G401 (cell line): ENCODE measurements around the gene IL37. TPM values are rescaled to one million over a fixed set of nuclear protein-coding genes. Genes with fewer than 3 reads are reported as not detected.

ENCODE experiments used
- DNase-seq: peaks from one replicate; pipeline ENCODE4 v3.0.0-alpha.2; 2015; ENCODE audit warnings: low spot score
- in situ Hi-C: cut with HindIII; loops from 2 replicates; pipeline ENCODE4 v1.10.0; 2016; ENCODE audit warnings: low sequenced_read_pairs, mixed read lengths
- total RNA-seq: library from RNA; depleted of rRNA; stranded (reverse); fragments of >200 nt; shearing (Covaris generic); gene quantifications from 2 replicates; pipeline ENCODE4 v1.2.3, GENCODE V29; 2014; rRNA removed

The IL37 gene
- total RNA-seq, 1 experiment from 2014 or later: not detected

DNA sequence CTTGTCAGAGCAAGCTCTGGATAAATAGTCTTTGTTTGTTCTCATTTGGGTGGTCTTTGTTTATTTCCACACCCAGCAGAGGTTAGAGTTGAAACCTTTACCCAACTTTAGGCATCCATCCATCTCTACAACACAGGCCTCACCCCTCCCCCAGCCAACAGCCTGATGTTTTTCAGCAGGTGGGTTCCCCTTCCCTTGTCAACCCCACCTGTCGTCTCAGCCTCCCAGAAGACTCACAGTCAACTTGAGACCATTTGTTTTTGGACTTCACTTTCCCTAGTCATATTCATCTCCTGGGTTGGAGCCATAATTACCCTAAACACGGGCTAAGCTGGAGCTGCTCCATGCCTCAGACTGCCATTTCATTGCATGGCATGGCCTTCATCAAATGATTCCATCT lies 35.1 kb downstream of the IL37 start:
- in situ Hi-C loops: no loop called here
- no peak for DNase-seq

DNA sequence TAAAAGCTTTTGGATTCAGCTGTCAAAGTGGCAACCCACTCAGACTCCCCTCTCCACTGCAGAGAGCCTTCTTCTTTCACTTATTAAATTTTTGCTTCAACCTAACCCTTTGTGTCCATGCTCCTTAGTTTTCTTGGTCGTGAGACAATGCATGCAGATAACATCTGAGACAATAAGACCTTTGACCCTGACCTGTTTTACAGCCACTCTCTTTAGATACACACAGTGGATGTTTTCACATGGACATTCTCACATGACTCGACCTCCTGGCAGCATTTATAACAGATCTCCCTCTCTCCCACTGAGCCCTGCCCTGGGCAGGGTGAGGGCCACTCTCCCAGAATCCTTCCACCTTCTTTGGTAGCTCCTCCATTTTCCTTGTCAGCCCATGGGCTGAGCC lies 36.4 kb downstream of the IL37 start:
- in situ Hi-C loops: no loop called here
- DNase-seq: no peak

DNA sequence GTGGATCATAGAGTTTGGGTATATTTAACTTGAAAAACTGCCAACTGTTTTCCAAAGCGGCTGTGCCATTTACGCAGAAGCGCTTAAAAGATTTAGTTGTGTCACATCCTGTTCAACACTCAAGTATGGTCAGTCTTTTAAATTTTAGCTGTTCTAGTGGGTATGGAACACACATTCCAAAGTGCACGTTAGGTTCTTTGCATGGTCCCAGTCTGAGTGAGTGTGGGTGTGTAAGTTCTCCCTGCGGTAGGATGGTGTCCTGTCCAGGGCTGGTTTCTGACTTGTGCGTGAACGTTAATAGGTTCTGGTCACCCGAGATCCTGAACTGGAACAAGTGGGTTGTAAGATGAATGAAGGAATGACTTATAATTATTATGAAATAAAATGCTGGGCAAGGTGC lies 38.5 kb downstream of the IL37 start:
- in situ Hi-C loops: no loop called here
- DNase-seq: no peak

DNA sequence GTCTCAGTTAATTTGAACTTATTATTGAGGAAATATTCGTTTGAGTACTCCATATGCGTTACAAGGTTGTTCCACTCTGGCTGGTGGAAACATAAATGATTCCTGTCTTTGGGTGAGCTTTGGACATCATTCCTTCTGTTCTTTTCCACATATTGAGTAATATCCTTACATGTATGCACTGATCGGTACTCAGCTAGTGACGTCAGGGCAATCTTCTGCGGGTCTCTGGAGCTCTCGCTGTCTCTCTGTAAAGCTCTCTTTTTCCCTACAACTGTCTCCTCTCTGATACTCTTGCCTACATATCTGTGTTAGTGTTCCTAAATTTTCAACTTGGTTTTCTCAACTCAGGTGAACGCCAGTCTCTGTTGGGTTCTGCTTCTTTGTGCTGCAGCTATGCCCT lies 43.4 kb downstream of the IL37 start:
- in situ Hi-C loops: no loop called here

DNA sequence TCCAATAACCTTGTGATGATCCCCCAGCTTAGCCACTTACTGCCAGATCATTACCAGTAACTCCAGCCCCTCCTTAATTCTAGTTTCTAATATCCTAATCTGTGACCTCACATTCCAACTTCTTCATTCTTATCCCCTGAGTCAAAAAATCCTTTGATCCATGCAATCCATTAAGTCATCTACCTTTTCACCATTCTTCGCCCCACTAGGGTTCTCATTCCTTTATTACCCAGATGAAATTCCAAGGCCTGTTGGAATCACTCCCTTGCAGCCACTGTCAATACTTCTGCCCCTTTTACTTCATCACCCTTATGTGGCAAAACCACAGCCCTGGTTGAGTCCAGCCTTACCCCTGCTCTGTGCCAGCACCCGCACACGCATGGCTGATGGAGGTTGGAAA lies 46.5 kb downstream of the IL37 start:
- in situ Hi-C loops: no loop called here
- no peak for DNase-seq

More for the DNA sequence above, 43.4 kb downstream of the IL37 start:
- no peak for DNase-seq

DNA sequence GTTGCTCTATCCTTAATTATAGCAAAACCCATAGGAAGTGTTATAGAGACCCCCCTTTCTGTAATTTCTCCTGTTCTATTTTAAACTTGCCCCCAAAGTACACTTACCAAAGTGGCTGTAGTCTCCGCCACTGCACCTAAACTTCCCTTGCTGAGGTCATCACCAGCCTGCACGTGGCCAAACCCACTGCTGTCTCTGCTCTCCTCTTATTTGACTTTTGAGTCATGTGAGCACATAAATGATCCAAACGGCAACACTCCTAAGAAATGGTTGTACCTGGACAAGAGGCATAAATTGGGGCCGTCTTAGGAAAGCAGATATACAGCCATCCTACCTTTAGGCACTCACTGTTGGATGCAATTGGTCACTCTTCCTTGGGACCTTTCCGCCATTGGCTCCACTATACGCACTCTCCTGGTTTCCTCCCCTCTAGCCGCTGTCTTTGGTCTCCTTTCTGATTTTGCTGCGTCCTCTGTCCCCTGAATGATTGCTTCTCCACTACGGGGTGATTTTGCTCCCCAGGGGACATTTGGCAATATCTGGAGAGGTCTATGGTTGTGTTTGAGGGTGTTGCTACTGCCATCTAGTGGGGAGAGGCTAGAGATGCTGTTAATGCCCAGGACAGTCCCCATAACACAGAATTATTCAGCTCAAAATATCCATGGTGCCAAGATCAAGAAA lies 47.6 kb downstream of the IL37 start:
- DNase-seq: peak; percentile 83
- in situ Hi-C loops: no loop called here

DNA sequence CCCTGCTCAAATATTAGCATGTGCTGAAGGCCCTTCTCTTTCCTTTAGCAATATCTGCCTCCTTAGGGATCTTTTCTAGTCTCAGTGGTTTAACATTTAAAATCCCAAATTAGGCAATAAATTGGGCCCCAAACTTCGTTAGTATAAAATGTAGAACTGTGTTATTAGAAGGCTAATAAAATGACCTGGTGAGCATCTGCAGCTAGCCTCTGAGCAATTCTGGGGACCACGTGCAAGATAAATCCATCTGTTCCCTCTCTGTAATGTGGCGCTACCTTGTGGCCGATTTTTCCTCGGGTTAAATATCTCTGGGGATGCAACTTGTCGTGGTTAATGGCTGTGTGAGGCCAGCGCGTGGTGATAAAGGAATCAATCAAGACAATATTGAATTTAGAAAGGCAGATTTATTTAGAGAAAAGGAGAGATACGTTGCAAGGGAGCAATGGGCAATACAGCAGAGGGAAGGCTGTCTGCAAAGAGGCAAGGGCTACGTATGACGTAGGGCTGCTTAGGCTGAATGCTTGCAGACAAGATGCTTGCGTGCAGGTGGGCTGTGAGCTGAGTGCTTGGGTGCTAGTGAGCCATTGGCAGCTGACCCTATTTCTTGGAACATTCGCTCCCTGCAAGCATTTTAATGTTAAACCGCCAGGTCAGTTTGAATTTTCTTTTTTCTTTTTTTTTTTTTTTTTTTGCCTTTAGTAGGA lies 48.3 kb downstream of the IL37 start:
- DNase-seq: peak; percentile 36
- in situ Hi-C loops: no loop called here

DNA sequence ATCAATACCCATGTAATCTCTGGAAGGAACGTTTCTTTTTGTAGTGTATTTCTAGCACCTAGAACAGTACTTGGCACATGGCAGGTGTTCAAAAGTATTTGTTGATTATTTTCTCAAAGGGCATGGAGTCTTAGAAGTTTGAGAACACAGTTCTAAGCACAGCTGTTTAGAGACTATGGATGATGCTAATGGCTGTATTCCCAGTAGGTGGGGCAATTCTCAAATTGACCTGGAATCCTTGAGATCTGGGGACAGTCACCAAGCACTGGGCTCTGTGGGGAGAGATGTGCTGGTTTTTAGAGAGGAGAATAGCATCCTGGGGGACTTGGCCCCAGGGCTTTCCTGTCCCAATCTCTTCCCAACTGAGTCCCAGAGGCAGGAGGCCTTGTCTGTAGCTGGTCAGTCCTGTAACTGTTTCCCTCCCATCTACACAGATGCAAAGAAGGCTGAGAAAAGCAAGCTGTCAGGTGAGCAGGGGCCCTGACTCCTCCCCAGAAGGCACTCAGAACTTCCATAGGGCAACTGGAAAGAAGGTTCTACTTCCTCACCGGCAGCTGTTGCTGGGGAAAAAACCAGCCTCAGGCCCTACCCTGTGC lies 49.4 kb downstream of the IL37 start:
- in situ Hi-C loops: no loop called here
- DNase-seq: no peak

DNA sequence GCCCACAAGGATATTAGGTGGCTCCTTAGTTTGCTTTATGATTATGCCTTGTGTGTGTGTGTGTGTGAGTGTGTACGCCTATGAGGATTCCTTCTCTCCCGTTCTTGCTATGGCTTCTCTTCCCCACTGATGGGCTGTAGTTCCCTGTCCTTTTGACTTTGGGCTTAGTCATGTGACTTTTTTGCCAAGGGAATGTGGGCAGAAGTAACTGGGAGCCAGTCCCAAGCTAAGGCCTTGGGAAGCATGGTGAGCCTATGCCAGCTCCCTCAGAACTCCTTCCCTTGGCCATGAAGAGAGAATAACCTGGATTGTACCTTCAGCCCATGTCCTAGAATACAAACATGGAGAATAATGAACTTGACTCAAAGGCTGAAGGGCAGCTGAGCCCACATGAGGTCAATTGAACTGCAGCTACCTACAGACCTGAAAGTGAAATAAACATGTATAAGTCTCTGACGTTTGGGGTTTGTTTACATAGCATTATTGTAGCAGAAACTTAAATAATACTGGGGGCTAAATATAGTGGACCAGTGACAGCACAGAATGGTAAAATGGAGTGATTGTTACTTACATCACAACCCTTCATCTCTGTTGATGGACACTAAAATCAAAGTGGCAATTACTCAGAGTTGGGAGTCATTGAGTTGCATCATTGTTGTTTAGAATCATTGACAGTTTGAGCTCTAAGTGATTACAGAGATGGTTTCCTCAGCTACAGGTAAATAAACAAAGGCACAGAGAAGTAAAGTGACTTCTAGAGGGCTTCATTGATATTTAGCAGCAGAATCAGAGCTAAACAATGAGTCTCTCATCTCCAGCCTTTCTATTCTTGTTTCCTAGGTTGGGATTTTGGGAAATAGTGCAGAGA lies 51.6 kb downstream of the IL37 start:
- in situ Hi-C loops: no loop called here

DNA sequence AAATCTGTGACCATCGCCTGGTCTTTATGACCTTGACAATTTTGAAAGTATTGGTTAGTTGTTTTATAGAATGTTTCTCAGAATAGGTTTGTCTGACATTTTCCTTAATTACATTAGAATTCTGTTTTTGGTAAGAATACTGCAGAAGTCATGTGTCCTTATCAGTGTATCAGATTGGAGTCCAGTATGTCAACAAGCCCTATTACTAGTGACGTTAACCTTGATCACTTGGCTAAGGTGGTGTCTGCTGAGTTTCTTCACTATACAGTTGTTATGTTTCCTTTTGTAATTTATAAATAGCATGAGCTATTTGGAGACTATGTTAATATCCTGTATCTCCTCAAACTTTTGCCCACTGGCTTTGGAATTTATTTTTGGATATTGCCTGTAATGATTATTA lies 56.1 kb downstream of the IL37 start:
- in situ Hi-C loops: no loop called here
- DNase-seq: no peak

More for the DNA sequence above, 51.6 kb downstream of the IL37 start:
- DNase-seq: no peak

Other genes starting within 250 kb of the IL37 start
- gene NT5DC4, start 190.1 kb upstream of the IL37 start, total RNA-seq: not detected in 2 replicates
- gene CKAP2L, start 146.6 kb upstream of the IL37 start, total RNA-seq: 6.5 and 7.7 TPM in 2 replicates
- not detected in 2 replicates for gene IL1A, start 126.7 kb upstream of the IL37 start, total RNA-seq
- not detected in 2 replicates for gene IL1B, start 74.4 kb upstream of the IL37 start, total RNA-seq
- not detected in 2 replicates for gene IL36G, start 66.8 kb downstream of the IL37 start, total RNA-seq
- gene IL36A, start 94.3 kb downstream of the IL37 start, total RNA-seq: not detected in 2 replicates
- gene IL36B, start 141.7 kb downstream of the IL37 start, total RNA-seq: not detected in 2 replicates
- gene IL36RN, start 148.0 kb downstream of the IL37 start, total RNA-seq: not detected in 2 replicates
- not detected in 2 replicates for gene IL1F10, start 156.8 kb downstream of the IL37 start, total RNA-seq
- not detected in 2 replicates for gene IL1RN, start 216.4 kb downstream of the IL37 start, total RNA-seq